Prostate gland (tissue), 2 donors: ENCODE data around the gene PTPN14.

ENCODE experiments used
- POLR2A ChIP-seq: fragments of 450-650 bp; IDR thresholded peaks from one replicate; pipeline ENCODE4 v1.6.1; 2016; ENCODE audit warnings: antibody characterized with exemption, mild to moderate bottlenecking
- POLR2AphosphoS5 ChIP-seq: sonication (generic); formaldehyde crosslinking; IDR thresholded peaks from one replicate; pipeline ENCODE4 v1.6.1; 2017; ENCODE audit warnings: antibody characterized with exemption
- TF ChIP-seq, protein P1 (sequence below), 4 experiments: fragments of 200-600 bp in 2 of 4; fragments of 450-650 bp in 2 of 4; sonication (generic) in 2 of 4; IDR thresholded peaks; 1 replicate in 3 of 4; 2 replicates in 1 of 4; pipeline ENCODE4 v1.5.1; 2016 to 2019; ENCODE audit warnings: antibody characterized with exemption in 4 of 4, mild to moderate bottlenecking in 2 of 4, moderate library complexity in 2 of 4

DNA sequence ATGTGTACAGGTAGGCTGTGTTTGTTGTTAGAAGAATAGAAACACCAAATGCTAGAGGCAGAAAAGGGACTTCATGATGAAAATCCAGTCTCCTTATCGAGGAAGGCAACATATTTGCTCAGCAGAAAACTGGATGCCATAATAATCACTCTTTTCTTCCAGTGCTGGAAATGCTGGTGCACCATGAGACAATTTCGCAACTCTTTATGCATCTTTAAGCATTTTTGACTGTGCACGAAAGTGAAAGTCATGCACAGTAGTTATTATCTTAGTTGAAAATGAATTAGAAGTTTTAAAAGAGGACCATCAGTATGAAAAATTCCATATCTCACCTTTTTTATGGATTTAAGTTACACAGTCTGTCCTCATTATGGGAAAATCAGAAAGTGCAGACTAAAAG, 241.4 kb downstream of the PTPN14 start:
- no peak for TF ChIP-seq POLR2AphosphoS5
- TF ChIP-seq, protein P1, sequence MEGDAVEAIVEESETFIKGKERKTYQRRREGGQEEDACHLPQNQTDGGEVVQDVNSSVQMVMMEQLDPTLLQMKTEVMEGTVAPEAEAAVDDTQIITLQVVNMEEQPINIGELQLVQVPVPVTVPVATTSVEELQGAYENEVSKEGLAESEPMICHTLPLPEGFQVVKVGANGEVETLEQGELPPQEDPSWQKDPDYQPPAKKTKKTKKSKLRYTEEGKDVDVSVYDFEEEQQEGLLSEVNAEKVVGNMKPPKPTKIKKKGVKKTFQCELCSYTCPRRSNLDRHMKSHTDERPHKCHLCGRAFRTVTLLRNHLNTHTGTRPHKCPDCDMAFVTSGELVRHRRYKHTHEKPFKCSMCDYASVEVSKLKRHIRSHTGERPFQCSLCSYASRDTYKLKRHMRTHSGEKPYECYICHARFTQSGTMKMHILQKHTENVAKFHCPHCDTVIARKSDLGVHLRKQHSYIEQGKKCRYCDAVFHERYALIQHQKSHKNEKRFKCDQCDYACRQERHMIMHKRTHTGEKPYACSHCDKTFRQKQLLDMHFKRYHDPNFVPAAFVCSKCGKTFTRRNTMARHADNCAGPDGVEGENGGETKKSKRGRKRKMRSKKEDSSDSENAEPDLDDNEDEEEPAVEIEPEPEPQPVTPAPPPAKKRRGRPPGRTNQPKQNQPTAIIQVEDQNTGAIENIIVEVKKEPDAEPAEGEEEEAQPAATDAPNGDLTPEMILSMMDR (IDR thresholded peaks at IDR 0.05) = no peak
- TF ChIP-seq POLR2A = no peak
